HG03095 (cell line): ENCODE measurements around the gene PRKCE.
"Not testable (repeated sequence)": the region's sequence is repeated elsewhere in the genome, so short reads cannot be mapped to it uniquely, and the experiment has no call there.

Experiments
- ATAC-seq: cut with Tn5 transposase; IDR thresholded peaks from one replicate; pipeline ENCODE4 v1.9.1; 2021; ENCODE audit warnings: moderate library complexity; ENCODE audit not compliant: unreplicated experiment

Gene PRKCE

GRCh38 chr2:45855374-45855773 lies 203.9 kb downstream of the PRKCE start:
- ATAC-seq = no peak

DNA sequence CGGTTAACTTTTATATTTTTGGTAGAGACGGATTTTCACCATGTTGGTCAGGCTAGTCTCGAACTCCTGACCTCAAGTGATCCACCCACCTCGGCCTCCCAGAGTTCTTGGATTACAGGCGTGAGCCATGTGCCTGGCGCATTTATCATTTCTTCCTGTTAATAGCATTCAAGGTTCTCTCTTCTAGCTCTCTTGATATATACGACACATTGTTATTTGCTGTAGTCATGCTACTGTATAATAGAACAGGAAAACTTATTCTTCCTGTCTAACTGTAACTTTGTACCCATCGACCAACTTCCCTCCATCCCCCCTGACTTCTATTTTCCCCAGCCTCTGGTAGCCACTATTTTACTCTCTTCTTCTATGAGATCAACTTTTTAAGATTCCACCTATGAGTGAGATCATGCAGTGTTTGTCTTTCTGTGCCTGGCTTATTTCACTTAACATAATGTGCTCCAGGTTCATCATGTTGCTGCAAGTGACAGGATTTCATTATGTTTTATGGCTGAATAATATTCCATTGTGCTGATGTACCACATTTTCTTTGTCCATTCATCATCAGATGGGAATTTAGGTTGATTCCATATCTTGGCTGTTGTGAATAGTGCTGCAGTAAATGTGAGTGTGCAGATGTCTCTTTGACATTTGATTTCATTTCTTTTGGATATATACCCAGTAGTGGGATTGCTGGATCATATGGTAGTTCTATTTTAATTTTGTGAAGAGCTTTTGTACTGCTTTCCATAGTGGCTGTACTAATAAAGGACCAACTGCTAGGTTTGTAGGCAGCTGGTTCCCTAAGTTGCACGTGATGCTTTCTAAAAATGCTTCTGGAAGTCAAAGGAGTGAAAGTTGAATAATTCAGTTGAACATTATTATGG lies 205.2 kb downstream of the PRKCE start:
- no peak for ATAC-seq

DNA sequence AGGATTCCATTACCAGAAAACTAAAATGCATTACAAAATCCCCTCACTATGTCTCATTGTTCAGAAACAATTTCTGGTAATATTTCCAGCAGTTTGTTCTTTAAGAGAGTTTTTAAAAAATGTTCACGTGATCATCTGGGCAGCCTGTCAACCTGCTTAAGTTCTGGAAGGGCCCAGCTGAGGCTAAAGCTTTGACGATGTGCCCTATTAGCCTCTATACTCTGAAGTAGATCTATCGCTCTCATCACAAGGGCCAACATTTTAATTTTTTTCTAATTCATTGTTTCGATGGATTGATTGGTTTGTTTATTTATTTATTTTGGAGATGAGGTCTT lies 205.8 kb downstream of the PRKCE start:
- no peak for ATAC-seq

- no peak for ATAC-seq
Measured at GRCh38 chr2:45857867-45858520, 206.5 kb downstream of the PRKCE start.

DNA sequence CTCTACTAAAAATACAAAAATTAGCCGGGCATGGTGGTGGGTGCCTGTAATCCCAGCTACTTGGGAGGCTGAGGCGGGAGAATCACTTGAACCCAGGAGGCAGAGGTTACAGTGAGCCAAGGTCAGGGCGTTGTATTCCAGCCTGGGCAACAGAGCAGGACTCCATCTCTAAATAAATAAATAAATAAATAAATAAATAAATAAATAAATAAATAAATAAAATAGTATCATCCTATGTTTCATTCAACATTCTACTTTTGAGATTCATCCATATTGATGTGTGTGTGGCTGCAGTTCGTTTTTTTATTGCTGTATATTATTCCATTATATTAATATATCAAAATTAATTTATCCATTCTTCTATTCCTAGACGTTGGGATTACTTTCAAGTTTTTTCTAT lies 207.4 kb downstream of the PRKCE start:
- not testable (repeated sequence) for ATAC-seq

DNA sequence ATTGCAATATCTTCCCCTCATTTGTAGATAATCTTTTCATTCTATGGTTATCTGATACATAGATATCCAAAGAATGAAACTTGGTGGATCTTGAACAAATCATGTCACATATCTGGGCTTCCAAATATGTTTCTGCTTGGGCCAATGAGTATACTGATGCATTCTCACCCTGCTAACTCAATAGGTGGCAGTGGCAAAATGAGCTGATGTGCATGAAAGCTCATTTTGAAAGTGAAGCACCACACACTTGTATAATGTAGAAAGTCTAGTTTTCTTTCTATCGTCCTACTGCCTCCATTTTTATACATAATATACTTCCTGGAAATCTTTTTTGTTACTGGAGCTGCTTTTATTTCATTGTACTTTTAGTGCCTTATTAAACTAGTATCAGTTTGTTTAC lies 208.2 kb downstream of the PRKCE start:
- no peak for ATAC-seq

DNA sequence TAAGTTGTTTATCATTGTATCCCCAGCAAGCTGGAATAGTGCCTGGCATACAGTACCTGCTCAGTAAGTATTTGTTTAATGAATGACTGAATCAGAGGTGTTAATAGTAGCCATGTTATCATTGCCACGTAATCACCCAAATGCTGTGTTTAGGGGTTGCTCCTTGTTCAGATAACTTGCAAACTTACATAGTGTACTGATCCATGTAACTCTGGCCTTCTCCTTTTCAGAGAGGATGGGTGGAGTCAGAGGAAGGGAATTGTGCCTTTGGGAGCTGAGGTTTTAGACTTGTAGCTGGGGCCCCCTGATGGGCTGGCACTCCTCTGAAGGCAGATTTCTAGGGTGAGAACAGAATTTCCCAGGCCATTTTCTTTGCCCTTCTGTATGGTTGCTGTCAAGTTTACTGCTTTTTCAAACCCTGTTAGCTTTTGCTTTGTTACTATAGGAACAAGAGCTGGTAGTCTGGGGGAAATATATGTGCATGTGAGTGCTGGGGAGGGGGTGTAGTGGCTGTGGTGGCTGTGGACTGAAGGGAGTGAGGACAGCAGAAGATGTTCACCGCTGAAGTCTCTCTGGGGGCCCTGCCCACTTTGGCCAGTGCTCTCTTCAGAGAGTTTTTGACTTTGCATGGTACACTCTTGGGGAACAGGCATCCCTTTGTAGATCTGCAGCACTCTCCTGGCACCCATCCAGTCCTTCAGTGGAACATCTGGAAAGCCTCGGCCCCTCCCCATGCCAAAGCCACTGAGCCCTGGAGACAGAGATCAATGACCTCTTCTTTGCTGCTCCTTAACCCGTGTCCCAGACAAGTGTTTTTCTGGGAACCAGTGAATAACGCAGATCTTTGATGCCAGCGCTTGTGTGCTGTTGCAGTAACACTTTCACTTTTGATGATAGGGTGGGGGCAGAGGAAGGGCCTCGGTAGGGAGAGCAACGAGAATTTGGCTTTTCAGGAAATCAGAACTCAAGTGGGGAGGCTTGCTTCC lies 209.0 kb downstream of the PRKCE start:
- ATAC-seq = no peak

DNA sequence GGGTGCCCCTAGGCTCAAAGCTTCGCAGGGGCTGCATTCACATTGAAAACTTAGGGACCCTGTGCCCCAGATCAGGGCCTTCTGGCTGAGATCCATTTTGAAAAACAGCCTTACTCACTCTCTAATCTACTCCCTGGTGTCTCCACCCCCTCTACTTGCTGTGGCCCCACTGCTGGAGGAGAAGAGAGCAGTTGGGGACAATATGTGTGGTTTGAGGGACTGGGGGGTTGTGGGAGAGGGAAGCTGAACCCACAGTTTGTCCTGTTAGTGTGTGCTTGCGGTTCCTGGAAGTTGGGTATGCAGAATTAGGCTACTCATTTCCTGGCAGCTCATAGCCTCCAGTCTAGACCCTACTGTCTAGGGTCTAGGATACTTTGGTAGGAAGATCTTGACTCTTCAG lies 211.4 kb downstream of the PRKCE start:
- ATAC-seq = no peak

GRCh38 chr2:45864121-45864520 lies 212.6 kb downstream of the PRKCE start:
- ATAC-seq = no peak

DNA sequence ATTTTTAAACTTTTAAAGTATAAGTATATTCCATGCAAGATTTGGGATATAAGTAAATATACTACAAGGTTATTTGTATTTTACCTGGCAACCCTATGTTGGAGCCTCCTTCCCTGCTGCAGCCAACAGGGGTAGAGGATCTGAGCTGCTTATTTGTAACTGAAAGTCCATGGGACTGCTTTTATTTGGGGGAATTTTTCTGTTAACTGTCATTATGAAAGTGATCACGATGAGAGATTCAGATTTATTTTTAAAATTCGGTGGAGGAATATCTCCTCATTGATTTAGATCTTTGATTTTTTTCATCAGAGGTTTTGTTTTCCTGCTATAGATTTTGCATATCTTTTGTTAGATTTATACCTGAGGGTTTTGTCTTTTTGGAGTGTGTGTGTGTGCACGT lies 215.9 kb downstream of the PRKCE start:
- no peak for ATAC-seq

DNA sequence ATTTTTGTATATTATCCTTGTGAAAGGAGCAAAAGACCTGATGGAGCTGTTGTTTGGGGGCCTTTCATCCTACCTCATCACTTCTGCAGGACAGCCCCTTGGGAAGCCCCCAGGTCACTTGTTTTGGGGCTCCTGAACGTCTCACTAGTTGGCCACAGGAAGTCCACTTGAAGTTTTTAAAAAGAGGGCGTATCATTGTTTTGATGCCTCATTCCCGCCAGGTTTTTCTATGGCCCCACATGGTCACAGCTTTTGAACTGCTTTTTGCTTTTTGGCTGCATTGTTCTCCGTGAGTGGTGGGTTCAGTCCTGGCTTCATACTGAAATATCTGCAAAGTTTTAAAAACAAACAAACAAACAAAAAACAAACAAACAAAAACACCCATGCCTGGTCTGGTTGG lies 216.3 kb downstream of the PRKCE start:
- ATAC-seq = no peak

- no peak for ATAC-seq
Measured at GRCh38 chr2:45869165-45869501, 217.7 kb downstream of the PRKCE start.

- ATAC-seq = no peak
Measured at GRCh38 chr2:45871025-45871424, 219.6 kb downstream of the PRKCE start.

DNA sequence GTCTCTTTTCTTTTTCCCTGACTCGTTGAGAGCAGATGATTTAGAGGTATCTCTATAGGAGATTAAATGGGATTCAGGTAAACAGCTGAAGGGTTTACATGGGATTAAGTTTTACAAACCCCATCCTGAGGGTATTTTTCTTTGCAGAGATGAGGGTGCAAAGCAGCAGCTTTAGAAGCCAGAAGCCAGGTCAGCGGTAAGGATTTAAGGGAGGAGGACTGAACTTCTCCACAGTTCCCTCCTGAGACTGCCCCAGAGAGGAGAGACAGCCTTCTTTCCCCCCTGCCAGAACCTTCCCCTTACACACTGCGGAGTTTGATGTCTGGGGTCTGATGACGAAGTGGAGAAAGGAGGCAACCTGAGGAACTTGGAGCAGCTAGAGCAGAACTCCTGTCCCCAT lies 220.1 kb downstream of the PRKCE start:
- ATAC-seq = no peak

DNA sequence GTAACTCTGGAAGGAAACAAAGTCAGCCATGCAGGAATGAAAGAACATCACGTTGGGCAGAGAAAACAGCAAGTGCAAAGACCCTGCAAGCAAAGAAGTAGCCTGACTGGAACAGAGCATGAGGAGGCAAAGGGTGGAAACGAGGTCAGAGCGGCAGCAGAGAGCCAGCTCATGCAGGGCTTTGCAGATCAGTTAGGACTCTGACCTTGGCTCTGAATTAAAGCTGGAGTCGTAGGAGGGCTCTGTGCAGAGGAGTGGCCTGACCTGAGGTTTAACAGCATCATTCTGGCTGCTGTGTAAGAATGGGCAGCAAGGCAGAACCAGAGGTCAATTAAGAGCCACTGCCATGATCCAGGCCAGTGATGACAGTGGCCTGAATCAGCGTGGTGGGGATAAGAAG lies 220.7 kb downstream of the PRKCE start:
- ATAC-seq = no peak

GRCh38 chr2:45874344-45874743 lies 222.9 kb downstream of the PRKCE start:
- ATAC-seq = no peak

GRCh38 chr2:45876611-45877010 lies 225.1 kb downstream of the PRKCE start:
- ATAC-seq = no peak

DNA sequence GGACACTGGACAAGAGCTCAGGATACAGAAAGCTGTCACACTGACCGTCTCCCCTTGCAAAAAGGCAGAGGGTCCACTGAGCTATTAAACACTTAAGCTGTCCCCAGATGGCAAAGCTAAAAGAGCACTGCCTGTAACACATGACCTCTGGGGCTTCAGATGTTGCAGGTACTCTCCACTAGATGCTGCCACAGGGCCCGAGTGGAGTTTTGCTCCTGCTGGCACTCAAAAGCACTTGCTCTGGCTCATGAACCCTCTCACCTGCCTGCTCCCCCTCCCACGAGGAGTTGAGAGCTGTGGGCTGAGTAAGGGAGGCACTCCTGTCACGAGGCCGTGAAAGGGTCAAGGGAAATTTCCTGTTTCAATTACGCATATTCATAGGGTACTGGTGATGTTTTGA lies 227.9 kb downstream of the PRKCE start:
- no peak for ATAC-seq

DNA sequence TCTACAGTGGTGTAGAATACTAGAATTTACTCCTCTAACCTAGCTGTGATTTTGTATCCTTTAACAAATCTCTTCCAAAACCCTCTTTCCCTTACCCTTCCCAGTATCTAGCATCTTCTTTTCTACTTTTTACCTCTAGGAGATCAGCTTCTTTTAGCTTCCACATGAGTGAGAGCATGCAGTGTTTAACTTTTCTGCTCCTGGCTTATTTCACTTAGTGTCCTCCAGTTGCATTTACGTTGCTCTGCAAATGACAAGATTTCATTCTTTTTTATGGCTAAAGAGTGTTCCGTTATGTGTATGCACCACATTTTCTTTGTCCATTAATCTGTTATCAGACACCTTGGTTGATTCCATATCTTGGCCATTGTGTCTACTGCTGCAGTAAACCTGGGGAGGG lies 228.5 kb downstream of the PRKCE start:
- no peak for ATAC-seq

- ATAC-seq = no peak
Measured at GRCh38 chr2:45881970-45882581, 230.6 kb downstream of the PRKCE start.
